Stomach (tissue), 4 donors: Measurements from ENCODE around the gene APLF.

Experiments used
- EP300 ChIP-seq: sonication (generic); formaldehyde crosslinking; IDR thresholded peaks from one replicate; pipeline ENCODE4 v1.6.1; 2017; ENCODE audit warnings: antibody characterized with exemption
- POLR2A ChIP-seq, 4 donors: fragments of 450-650 bp; IDR thresholded peaks; one replicate each; pipeline ENCODE4 v1.6.1; 2016; ENCODE audit warnings: antibody characterized with exemption in 4 of 4, control low read depth in 2 of 4, mild to moderate bottlenecking in 1 of 4, moderate library complexity in 1 of 4
- POLR2AphosphoS5 ChIP-seq, 3 donors: sonication (generic); formaldehyde crosslinking; IDR thresholded peaks; one replicate each; pipeline ENCODE4 v1.6.1; 2016; ENCODE audit warnings: antibody characterized with exemption in 3 of 3
- TF ChIP-seq, protein P1 (sequence below), 7 experiments: fragments of 450-650 bp in 4 of 7; fragments of 200-600 bp in 3 of 7; sonication (generic) in 3 of 7; IDR thresholded peaks; one replicate each; pipeline ENCODE4 v1.5.1; 2016 to 2019; ENCODE audit warnings: antibody characterized with exemption in 7 of 7, control low read depth in 2 of 7, mild to moderate bottlenecking in 1 of 7

DNA sequence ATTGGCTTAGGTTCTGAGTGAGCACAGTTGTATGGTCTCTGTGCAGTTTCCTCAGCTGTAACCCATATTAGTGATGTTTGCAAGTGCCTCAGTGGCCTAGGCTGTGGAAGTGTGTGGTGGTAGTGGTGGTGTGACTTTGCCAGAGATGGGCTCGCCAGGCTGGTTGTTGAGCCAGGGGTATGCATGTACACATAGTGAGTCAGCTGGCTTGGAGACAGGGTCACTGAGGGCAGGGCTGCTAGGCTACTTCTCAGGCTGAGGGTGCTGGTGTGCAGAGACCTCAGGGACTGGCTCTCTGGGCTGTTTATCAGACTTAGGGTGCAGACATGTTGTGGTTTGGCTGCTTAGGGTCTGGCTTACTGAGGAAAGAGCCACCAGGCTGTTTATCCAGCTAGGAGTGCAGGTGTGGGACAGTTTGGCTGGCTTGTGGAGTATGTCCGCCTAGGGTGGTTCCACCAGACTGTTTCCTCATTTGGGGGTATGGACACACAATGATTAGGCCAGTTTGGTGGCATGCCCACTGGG lies 15.0 kb downstream of the APLF start:
- TF ChIP-seq, protein P1, sequence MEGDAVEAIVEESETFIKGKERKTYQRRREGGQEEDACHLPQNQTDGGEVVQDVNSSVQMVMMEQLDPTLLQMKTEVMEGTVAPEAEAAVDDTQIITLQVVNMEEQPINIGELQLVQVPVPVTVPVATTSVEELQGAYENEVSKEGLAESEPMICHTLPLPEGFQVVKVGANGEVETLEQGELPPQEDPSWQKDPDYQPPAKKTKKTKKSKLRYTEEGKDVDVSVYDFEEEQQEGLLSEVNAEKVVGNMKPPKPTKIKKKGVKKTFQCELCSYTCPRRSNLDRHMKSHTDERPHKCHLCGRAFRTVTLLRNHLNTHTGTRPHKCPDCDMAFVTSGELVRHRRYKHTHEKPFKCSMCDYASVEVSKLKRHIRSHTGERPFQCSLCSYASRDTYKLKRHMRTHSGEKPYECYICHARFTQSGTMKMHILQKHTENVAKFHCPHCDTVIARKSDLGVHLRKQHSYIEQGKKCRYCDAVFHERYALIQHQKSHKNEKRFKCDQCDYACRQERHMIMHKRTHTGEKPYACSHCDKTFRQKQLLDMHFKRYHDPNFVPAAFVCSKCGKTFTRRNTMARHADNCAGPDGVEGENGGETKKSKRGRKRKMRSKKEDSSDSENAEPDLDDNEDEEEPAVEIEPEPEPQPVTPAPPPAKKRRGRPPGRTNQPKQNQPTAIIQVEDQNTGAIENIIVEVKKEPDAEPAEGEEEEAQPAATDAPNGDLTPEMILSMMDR (IDR thresholded peaks at IDR 0.05), result no peak
- TF ChIP-seq POLR2A (IDR thresholded peaks at IDR 0.05), result no peak
- TF ChIP-seq POLR2AphosphoS5 (IDR thresholded peaks at IDR 0.05), result no peak
- no peak for TF ChIP-seq EP300
